Activated CD8-positive, alpha-beta memory T cell treated with anti-CD3 and anti-CD28 coated beads, Interleukin-2, amount 10 ng/mL, durations not matched to agents 7 days and 5 days (primary cell): ENCODE measurements around the gene GUK1. TPM values are rescaled to one million over a fixed set of nuclear protein-coding genes. Genes with fewer than 3 reads are reported as not detected.
A peak's percentile ranks its signal among the peaks of the same experiment; 100 is the strongest.

ENCODE experiments used
- ATAC-seq: fragments of 150-1000 bp; cut with Tn5 transposase; one replicate; pipeline ENCODE4 v1.10.0; 2021; ENCODE audit warnings: moderate library complexity
- CTCF ChIA-PET: fragments of 350-600 bp; sonication (Branson Sonifier 250); formaldehyde crosslinking; loops from one replicate; lab custom pipeline; 2021; ENCODE audit warnings: antibody characterized with exemption; lab: Charles Lee
- DNase-seq: peaks from one replicate; pipeline ENCODE4 v3.0.0-alpha.2; 2020
- H3K27ac Mint-ChIP-seq: one replicate; pipeline ENCODE4 v1.8.0; 2021; ENCODE audit warnings: mild to moderate bottlenecking, mixed read lengths
- H3K27me3 Mint-ChIP-seq: one replicate; pipeline ENCODE4 v1.8.0; 2021; ENCODE audit warnings: mixed read lengths
- H3K36me3 Mint-ChIP-seq: one replicate; pipeline ENCODE4 v1.8.0; 2021; ENCODE audit warnings: mild to moderate bottlenecking, mixed read lengths
- H3K4me1 Mint-ChIP-seq: one replicate; pipeline ENCODE4 v1.8.0; 2021; ENCODE audit warnings: mixed read lengths
- H3K4me3 Mint-ChIP-seq: one replicate; pipeline ENCODE4 v1.8.0; 2021; ENCODE audit warnings: mild to moderate bottlenecking, moderate library complexity, mixed read lengths
- H3K9me3 Mint-ChIP-seq: one replicate; pipeline ENCODE4 v1.8.0; 2022; ENCODE audit warnings: low read depth, mixed read lengths
- total RNA-seq, 2 experiments: library from RNA; stranded (reverse); gene quantifications; one replicate each; pipeline ENCODE4 v1.2.3, GENCODE V29; 2021

GUK1 gene, protein sequence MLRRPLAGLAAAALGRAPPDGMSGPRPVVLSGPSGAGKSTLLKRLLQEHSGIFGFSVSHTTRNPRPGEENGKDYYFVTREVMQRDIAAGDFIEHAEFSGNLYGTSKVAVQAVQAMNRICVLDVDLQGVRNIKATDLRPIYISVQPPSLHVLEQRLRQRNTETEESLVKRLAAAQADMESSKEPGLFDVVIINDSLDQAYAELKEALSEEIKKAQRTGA
- total RNA-seq: 100 to 1,000 TPM; 262 to 325 TPM

GRCh38 chr1:228139931-228140723 is at the start of gene GUK1:
Gene GUK1, plus strand, starts transcription at chr1:228140279. Its CDS starts 24 bp downstream, at chr1:228140303.
- CTCF ChIA-PET: interaction anchor here (0.7 to 5.1 kb wide), 7 partner anchors 10 to 326 kb away, joined by 3 to 57 read pairs (median 4); partner anchors contain the start of gene IBA57
- peaks cover 5% of the 10 kb centered on the region for H3K27me3 Mint-ChIP-seq
- ATAC-seq: peak; percentile 89
- H3K9me3 Mint-ChIP-seq: no peaks in the 10 kb centered on the region
- peaks cover 48% of the 10 kb centered on the region for H3K4me1 Mint-ChIP-seq
- H3K36me3 Mint-ChIP-seq: peaks cover 21% of the 10 kb centered on the region
- peak within 1 kb of the TSS; percentile 98 for H3K4me3 Mint-ChIP-seq
- peak within 1 kb of the TSS; percentile 99 for H3K27ac Mint-ChIP-seq
- DNase-seq: peak; percentile 100

DNA sequence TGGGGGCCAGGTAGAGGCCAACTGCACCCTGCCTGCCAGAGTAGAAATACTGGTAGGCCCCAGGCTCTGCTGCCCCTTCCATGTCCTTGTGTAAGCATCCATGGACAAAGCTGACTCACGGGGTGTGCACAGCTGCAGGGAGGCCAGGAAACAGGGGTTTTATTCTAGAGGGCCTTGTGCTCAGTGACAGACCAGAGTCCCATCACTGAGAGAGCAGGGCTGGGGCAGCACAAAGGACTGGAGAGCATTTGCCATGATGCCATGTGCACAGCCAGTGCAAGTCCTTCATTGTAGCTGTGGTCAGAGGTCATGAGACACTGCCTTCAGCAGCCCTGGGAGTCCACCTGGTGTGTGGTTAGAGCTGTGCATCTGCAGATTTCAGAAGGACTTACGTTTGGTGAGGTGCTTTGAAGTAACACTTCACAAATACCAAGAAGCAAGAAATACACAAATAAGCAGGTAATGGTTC is 49.4 kb upstream of the GUK1 start:
- H3K27ac Mint-ChIP-seq: no peak overlapping the region
- no peak for DNase-seq
- peaks cover 79% of the 10 kb centered on the region for H3K36me3 Mint-ChIP-seq
- H3K4me1 Mint-ChIP-seq: peaks cover 63% of the 10 kb centered on the region
- H3K9me3 Mint-ChIP-seq: peaks cover 14% of the 10 kb centered on the region
- no peak for ATAC-seq
- no peaks in the 10 kb centered on the region for H3K27me3 Mint-ChIP-seq
- CTCF ChIA-PET: interaction anchor here (1.1 to 1.3 kb wide), 2 partner anchors 91 to 548 kb away, joined by 3 read pairs; no protein-coding TSS in a partner anchor
- H3K4me3 Mint-ChIP-seq: no peak overlapping the region

DNA sequence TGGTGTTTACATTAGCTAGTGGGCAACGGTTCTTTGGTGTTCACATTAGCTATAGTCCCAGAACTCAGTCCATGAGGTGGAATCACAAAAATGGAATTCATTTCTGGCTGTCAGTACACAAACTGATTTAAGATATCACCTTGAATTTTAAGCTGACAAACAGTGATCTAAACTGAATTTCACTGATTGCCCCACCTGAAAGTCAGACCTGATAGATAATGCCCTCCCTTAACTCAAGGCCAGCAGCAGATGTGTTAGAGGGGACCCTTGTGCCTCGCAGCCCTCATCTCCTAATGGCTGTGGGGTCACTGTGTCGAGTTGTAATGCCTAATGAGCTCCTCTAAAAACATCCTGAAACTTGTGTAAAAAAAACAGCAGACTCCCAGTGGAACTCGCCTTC is 49.0 kb upstream of the GUK1 start:
- peaks cover 59% of the 10 kb centered on the region for H3K4me1 Mint-ChIP-seq

GRCh38 chr1:228092342-228093049 is 47.6 kb upstream of the GUK1 start:
- DNase-seq (no peak), ATAC-seq (no peak)
- CTCF ChIA-PET: interaction anchor here (1.0 kb wide), 1 partner anchor 74 kb away, joined by 3 read pairs; no protein-coding TSS in a partner anchor
- peaks cover 86% of the 10 kb centered on the region for H3K36me3 Mint-ChIP-seq
- no peak overlapping the region for H3K4me3 Mint-ChIP-seq
- no peaks in the 10 kb centered on the region for H3K27me3 Mint-ChIP-seq
- H3K27ac Mint-ChIP-seq: no peak overlapping the region
- peaks cover 50% of the 10 kb centered on the region for H3K4me1 Mint-ChIP-seq
- peaks cover 15% of the 10 kb centered on the region for H3K9me3 Mint-ChIP-seq

More for the DNA sequence above, 49.0 kb upstream of the GUK1 start:
- no peak overlapping the region for H3K27ac Mint-ChIP-seq
- no peak for DNase-seq
- CTCF ChIA-PET: interaction anchor here (0.8 to 1.3 kb wide), 3 partner anchors 9 to 92 kb away, joined by 3 read pairs; partner anchors contain the start of gene ARF1
- no peaks in the 10 kb centered on the region for H3K27me3 Mint-ChIP-seq
- H3K4me3 Mint-ChIP-seq: no peak overlapping the region
- peaks cover 82% of the 10 kb centered on the region for H3K36me3 Mint-ChIP-seq
- peaks cover 15% of the 10 kb centered on the region for H3K9me3 Mint-ChIP-seq
- no peak for ATAC-seq

GRCh38 chr1:228093050-228093906 is 46.8 kb upstream of the GUK1 start:
- ATAC-seq: no peak
- no peak overlapping the region for H3K27ac Mint-ChIP-seq
- peaks cover 44% of the 10 kb centered on the region for H3K4me1 Mint-ChIP-seq
- H3K9me3 Mint-ChIP-seq: peaks cover 15% of the 10 kb centered on the region
- no peak for DNase-seq
- peaks cover 83% of the 10 kb centered on the region for H3K36me3 Mint-ChIP-seq
- no peak overlapping the region for H3K4me3 Mint-ChIP-seq
- CTCF ChIA-PET: no interaction called here
- H3K27me3 Mint-ChIP-seq: no peaks in the 10 kb centered on the region

DNA sequence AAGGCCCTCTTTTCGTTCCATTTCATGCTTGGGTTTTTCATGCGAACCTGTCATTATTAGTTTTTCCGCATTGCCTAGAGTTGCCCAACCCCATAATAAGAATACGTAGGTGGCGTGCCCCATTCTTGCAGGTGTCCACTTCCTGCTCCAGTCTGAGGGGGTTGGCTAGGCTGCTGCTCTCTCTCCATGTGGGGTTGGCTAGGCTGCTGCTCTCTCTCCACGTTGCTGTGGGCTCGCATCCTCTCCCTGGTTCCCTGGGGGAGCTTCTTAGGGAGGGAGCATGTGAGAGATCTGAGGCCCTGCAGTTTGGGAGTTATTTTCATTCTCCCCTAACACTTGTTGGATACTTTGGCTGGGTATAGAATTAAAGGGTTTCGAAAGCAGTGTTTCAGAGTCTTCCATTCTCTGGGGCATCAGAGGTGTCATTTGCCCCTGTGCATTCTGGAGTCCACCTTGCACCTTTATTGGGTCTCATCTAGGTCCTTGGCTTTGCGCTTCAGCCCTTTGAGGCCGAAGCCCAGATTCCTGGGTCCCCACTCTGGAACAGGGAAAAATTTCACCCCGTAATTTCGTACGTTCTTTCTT is 45.6 kb upstream of the GUK1 start:
- peaks cover 15% of the 10 kb centered on the region for H3K9me3 Mint-ChIP-seq
- no peak overlapping the region for H3K27ac Mint-ChIP-seq

DNA sequence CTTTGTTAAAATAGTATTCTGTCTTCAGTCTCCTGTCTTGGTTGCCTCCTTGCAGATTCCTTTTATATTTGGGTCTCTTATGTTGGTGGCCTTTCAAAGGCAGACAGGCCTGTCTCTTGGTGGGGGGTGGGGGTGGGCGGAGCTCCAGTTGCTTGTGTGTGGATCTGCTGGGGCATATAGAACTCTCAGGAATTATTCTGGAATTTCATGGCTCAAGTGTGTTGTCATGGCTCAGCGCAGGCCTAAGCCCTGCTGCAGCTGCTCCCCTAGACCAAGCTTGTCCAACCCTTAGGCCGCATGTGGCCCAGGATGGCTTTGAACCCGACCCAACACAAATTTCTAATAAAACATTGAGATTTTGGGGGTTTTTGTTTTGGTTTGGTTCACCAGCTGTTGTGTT is 44.9 kb upstream of the GUK1 start:
- Mint-ChIP-seq H3K4me1 (peaks cover 33% of the 10 kb centered on the region), H3K27me3 (no peaks in the 10 kb centered on the region), H3K4me3 (no peak overlapping the region), H3K27ac (no peak overlapping the region), H3K36me3 (peaks cover 77% of the 10 kb centered on the region), H3K9me3 (peaks cover 15% of the 10 kb centered on the region)
- CTCF ChIA-PET: interaction anchor here (0.6 to 1.2 kb wide), 2 partner anchors 13 to 474 kb away, joined by 3 read pairs; partner anchors contain the start of gene ARF1
- no peak for ATAC-seq
- no peak for DNase-seq

More for the DNA sequence above, 45.6 kb upstream of the GUK1 start:
- peak; percentile 25 for DNase-seq
- Mint-ChIP-seq H3K36me3 (peaks cover 82% of the 10 kb centered on the region), H3K4me3 (no peak overlapping the region), H3K27me3 (no peaks in the 10 kb centered on the region), H3K4me1 (peaks cover 39% of the 10 kb centered on the region)
- CTCF ChIA-PET: interaction anchor here (0.6 to 1.2 kb wide), 2 partner anchors 12 to 474 kb away, joined by 3 read pairs; partner anchors contain the start of gene ARF1
- ATAC-seq: no peak

DNA sequence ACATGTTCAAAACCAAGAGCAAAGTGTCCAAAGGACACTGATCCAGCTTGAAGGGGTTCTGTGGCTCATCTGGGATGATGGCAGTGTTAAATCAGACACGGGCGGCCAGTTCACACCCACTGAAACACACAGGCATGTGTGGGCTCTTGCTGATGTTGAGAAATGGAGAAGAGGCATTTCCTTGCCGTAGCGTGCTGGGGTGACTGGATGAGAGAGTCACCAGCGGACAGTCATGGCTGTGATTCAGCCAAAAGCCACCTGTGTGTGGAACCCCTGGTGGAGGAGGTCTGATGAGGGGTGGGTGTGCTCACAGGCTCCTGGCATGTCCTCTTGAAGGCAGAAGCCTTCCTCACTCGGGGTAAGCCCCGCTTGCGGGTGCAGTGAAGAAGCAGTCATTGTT is 44.1 kb upstream of the GUK1 start:
- ATAC-seq (no peak), DNase-seq (peak; percentile 15)
- peaks cover 15% of the 10 kb centered on the region for H3K9me3 Mint-ChIP-seq
- H3K27me3 Mint-ChIP-seq: no peaks in the 10 kb centered on the region
- H3K36me3 Mint-ChIP-seq: peaks cover 71% of the 10 kb centered on the region
- CTCF ChIA-PET: interaction anchor here (1.2 kb wide), 1 partner anchor 14 kb away, joined by 3 read pairs; the partner anchor contains the start of gene ARF1
- peaks cover 26% of the 10 kb centered on the region for H3K4me1 Mint-ChIP-seq
- H3K4me3 Mint-ChIP-seq: no peak overlapping the region
- no peak overlapping the region for H3K27ac Mint-ChIP-seq

GRCh38 chr1:228096416-228097332 is 43.4 kb upstream of the GUK1 start:
- CTCF ChIA-PET: no interaction called here
- ATAC-seq (no peak), DNase-seq (peak; percentile 34)
- Mint-ChIP-seq H3K4me3 (no peak overlapping the region), H3K9me3 (peaks cover 12% of the 10 kb centered on the region), H3K4me1 (peaks cover 26% of the 10 kb centered on the region), H3K27ac (no peak overlapping the region), H3K27me3 (no peaks in the 10 kb centered on the region), H3K36me3 (peaks cover 63% of the 10 kb centered on the region)

DNA sequence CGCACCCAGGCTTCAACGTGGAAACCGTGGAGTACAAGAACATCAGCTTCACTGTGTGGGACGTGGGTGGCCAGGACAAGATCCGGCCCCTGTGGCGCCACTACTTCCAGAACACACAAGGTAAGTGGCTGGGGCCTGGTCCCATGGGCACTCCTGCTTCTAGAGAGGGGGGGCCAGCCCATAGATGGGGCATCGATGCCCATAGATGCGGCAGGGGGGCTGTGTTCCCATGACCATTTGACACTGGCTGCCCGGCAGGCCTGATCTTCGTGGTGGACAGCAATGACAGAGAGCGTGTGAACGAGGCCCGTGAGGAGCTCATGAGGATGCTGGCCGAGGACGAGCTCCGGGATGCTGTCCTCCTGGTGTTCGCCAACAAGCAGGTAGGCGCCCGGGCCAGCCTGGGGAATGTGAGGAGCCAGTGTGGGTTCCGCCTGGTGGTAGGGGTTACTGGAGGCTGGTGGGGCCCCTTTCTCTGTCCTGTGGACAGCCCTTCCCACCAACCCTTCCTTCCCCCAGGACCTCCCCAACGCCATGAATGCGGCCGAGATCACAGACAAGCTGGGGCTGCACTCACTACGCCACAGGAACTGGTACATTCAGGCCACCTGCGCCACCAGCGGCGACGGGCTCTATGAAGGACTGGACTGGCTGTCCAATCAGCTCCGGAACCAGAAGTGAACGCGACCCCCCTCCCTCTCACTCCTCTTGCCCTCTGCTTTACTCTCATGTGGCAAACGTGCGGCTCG is 42.6 kb upstream of the GUK1 start:
- Mint-ChIP-seq H3K4me1 (peaks cover 26% of the 10 kb centered on the region), H3K27me3 (no peaks in the 10 kb centered on the region), H3K27ac (no peak overlapping the region), H3K36me3 (peaks cover 55% of the 10 kb centered on the region), H3K9me3 (peaks cover 10% of the 10 kb centered on the region), H3K4me3 (no peak overlapping the region)
- no peak for ATAC-seq
- DNase-seq: peak; percentile 39
- CTCF ChIA-PET: interaction anchor here (0.8 kb wide), 1 partner anchor 33 kb away, joined by 3 read pairs; no protein-coding TSS in a partner anchor
